ENCODE data around the gene THOC1. TPM values are rescaled to one million over a fixed set of nuclear protein-coding genes. Genes with fewer than 3 reads are reported as not detected.

Gene THOC1
- total RNA-seq, 1 donor from 2014 or later = 10.2 TPM

GRCh38 chr18:303011-303410 is 35.2 kb upstream of the THOC1 start:
- H3K27me3 ChIP-seq (ENCODE audit: low read depth) = peaks cover 20% of the 10 kb centered on the region
- H3K9me3 ChIP-seq (replicated peaks) = no peaks in the 10 kb centered on the region
- H3K4me1 ChIP-seq = no peaks in the 10 kb centered on the region
- intact Hi-C loops (cut with micrococcal nuclease) = no loop called here
- no peaks in the 10 kb centered on the region for H3K36me3 ChIP-seq
- no peak overlapping the region for H3K4me3 ChIP-seq
- H3K27ac ChIP-seq (replicated peaks) = no peak overlapping the region
- DNase-seq = no peak
- TF ChIP-seq, protein P1, sequence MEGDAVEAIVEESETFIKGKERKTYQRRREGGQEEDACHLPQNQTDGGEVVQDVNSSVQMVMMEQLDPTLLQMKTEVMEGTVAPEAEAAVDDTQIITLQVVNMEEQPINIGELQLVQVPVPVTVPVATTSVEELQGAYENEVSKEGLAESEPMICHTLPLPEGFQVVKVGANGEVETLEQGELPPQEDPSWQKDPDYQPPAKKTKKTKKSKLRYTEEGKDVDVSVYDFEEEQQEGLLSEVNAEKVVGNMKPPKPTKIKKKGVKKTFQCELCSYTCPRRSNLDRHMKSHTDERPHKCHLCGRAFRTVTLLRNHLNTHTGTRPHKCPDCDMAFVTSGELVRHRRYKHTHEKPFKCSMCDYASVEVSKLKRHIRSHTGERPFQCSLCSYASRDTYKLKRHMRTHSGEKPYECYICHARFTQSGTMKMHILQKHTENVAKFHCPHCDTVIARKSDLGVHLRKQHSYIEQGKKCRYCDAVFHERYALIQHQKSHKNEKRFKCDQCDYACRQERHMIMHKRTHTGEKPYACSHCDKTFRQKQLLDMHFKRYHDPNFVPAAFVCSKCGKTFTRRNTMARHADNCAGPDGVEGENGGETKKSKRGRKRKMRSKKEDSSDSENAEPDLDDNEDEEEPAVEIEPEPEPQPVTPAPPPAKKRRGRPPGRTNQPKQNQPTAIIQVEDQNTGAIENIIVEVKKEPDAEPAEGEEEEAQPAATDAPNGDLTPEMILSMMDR (IDR thresholded peaks at IDR 0.05; ENCODE audit: borderline replicate concordance) = no peak

GRCh38 chr18:302097-302496 is 34.2 kb upstream of the THOC1 start:
- H3K4me1 ChIP-seq = no peaks in the 10 kb centered on the region
- H3K4me3 ChIP-seq = no peak overlapping the region
- no peak for DNase-seq
- H3K27me3 ChIP-seq (ENCODE audit: low read depth) = peaks cover 10% of the 10 kb centered on the region
- peak overlapping the region; percentile 15 for H3K27ac ChIP-seq (replicated peaks)
- no peaks in the 10 kb centered on the region for H3K9me3 ChIP-seq (replicated peaks)
- intact Hi-C loops (cut with micrococcal nuclease) = no loop called here
- TF ChIP-seq, protein P1 (IDR thresholded peaks at IDR 0.05; ENCODE audit: borderline replicate concordance) = no peak
- no peaks in the 10 kb centered on the region for H3K36me3 ChIP-seq

DNA sequence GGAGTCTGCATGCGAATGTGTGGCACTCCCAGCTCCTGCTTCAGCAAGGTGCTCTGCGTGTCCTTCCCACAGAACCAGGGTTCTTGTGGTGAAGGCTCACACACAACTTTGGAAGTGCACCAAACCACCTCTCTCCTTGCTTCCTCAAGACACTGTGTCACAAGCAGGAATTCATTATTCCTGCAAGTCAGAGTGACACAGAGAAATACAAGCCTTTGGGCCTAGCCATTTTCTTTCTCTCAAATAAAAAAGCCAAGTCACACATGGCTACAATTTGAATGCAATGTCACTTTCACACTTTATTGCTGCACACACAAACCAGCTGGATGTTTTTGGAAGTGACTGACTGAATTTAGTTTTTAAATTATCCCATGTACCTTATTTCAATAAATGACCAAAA is 30.1 kb upstream of the THOC1 start:
- TF ChIP-seq, protein P1 (IDR thresholded peaks at IDR 0.05; ENCODE audit: borderline replicate concordance) = no peak
- intact Hi-C loops (cut with micrococcal nuclease) = no loop called here
- Histone ChIP-seq H3K27me3 (ENCODE audit: low read depth) (no peaks in the 10 kb centered on the region), H3K36me3 (no peaks in the 10 kb centered on the region), H3K27ac (replicated peaks) (no peak overlapping the region), H3K9me3 (replicated peaks) (no peaks in the 10 kb centered on the region), H3K4me1 (no peaks in the 10 kb centered on the region), H3K4me3 (no peak overlapping the region)
- DNase-seq = no peak

DNA sequence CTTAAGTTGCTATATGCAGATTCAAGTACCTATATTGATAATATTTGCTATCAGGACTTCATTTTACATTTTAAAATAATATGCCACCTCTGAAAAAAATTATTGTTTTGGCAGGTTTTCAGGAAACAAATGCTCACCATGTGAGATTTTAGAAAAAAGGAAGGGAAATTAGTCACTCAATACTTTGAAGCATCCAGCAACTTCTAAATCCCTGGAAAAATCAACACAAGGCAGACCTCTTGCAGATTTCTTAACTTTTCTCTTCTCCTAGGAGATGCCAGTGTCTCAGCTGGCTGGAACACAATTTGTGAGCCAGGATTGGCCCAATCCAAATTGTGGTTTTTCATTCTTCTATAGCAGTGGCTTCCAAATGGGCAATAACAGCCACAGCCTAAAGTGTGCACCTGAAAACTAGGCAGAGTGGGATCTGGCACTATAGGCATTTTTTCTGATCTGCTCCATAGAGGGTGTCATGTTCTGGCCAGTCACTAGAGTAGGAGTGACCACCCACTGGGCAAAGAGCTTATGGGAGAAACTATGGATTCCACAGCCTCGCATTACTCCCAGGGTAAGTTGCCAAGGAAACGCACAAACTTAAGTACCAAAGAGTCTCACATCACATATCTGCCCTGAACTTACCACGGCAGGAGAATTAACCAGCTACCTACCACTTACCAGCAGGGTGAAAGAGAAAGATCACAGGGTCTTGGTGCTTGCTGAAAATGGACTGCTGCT is 28.1 kb upstream of the THOC1 start:
- Histone ChIP-seq H3K9me3 (replicated peaks) (no peaks in the 10 kb centered on the region), H3K36me3 (no peaks in the 10 kb centered on the region), H3K27ac (replicated peaks) (no peak overlapping the region), H3K27me3 (ENCODE audit: low read depth) (no peaks in the 10 kb centered on the region), H3K4me1 (no peaks in the 10 kb centered on the region), H3K4me3 (no peak overlapping the region)
- TF ChIP-seq, protein P1 (IDR thresholded peaks at IDR 0.05; ENCODE audit: borderline replicate concordance) = no peak
- intact Hi-C loops (cut with micrococcal nuclease) = no loop called here
- no peak for DNase-seq

GRCh38 chr18:294566-294965 is 26.7 kb upstream of the THOC1 start:
- Histone ChIP-seq H3K27me3 (ENCODE audit: low read depth) (no peaks in the 10 kb centered on the region), H3K36me3 (no peaks in the 10 kb centered on the region), H3K4me3 (no peak overlapping the region), H3K4me1 (no peaks in the 10 kb centered on the region), H3K27ac (replicated peaks) (no peak overlapping the region), H3K9me3 (replicated peaks) (no peaks in the 10 kb centered on the region)
- TF ChIP-seq, protein P1 (IDR thresholded peaks at IDR 0.05; ENCODE audit: borderline replicate concordance) = no peak
- DNase-seq = no peak
- intact Hi-C loops (cut with micrococcal nuclease) = no loop called here

All from left ventricle myocardium inferior (tissue), 1 donor.